GM12878 (cell line): ENCODE data around the gene ZNF610. TPM values are rescaled to one million over a fixed set of nuclear protein-coding genes. Genes with fewer than 3 reads are reported as not detected.

Experiments used
- ATAC-seq: fragments of 200-7000 bp; cut with Tn5 transposase; 3 replicates; pipeline ENCODE4 v1.9.1; 2020; ENCODE audit warnings: mild to moderate bottlenecking, moderate library complexity
- BruUV-seq: library from RNA; stranded (reverse); fragments of 400-500 nt; replicated peaks from 2 replicates; lab custom pipeline; 2021; lab: Mats Ljungman, UMichigan
- CTCF ChIA-PET: fragments of 300-600 bp; sonication (Branson Sonifier 250); formaldehyde crosslinking; extraction: SDS; loops from one replicate; lab custom pipeline; 2021; ENCODE audit warnings: inconsistent platforms; lab: Yijun Ruan, JAX
- POLR2A ChIA-PET: fragments of 350-600 bp; formaldehyde crosslinking; extraction: SDS; loops from one replicate; lab custom pipeline; 2021; ENCODE audit warnings: inconsistent platforms; lab: Charles Lee
- RAD21 ChIA-PET: fragments of 300-600 bp; sonication (Branson Sonifier 250); formaldehyde crosslinking; loops from one replicate; lab custom pipeline; 2023; ENCODE audit warnings: antibody characterized with exemption; ENCODE audit not compliant: unreplicated experiment; lab: Charles Lee
- SMC1A ChIA-PET: fragments of 300-600 bp; sonication (Branson Sonifier 250); formaldehyde crosslinking; loops from one replicate; lab custom pipeline; 2023; ENCODE audit not compliant: unreplicated experiment, uncharacterized antibody; lab: Charles Lee
- DNase-seq: peaks from one replicate; pipeline ENCODE4 v3.0.0-alpha.2; 2011; ENCODE audit warnings: low read depth, low spot score
- FAIRE-seq: peaks from 3 replicates; lab custom pipeline; 2011; peaks lifted over from hg19 to GRCh38; lab: Jason Lieb, UNC
- H2AFZ ChIP-seq: 2 replicates; pipeline ENCODE4 v1.6.0; 2011; ENCODE audit warnings: low read depth, low read length, control low read depth; ENCODE audit not compliant: control insufficient read depth
- H3K27ac ChIP-seq: 2 replicates; pipeline ENCODE4 v1.5.1; 2011; ENCODE audit warnings: control low read depth; ENCODE audit not compliant: control insufficient read depth, insufficient read depth
- H3K27me3 ChIP-seq, 2 experiments: replicated peaks in 1 of 2; 2 replicates each; pipeline versions ENCODE4 v1.6.0 to v1.6.1; 2011; ENCODE audit warnings: low read length in 1 of 2; ENCODE audit not compliant: control insufficient read depth in 2 of 2, insufficient read depth in 2 of 2
- H3K36me3 ChIP-seq, 2 experiments: 2 replicates each; pipeline ENCODE4 v1.5.1; 2011; ENCODE audit warnings: low read length in 1 of 2; ENCODE audit not compliant: control insufficient read depth in 2 of 2, insufficient read depth in 2 of 2
- H3K4me1 ChIP-seq: 2 replicates; pipeline ENCODE4 v1.6.1; 2011; ENCODE audit warnings: mild to moderate bottlenecking, low read length, moderate library complexity, mixed read lengths; ENCODE audit not compliant: control insufficient read depth, insufficient read depth
- H3K4me2 ChIP-seq: 2 replicates; pipeline ENCODE4 v1.6.0; 2011; ENCODE audit warnings: control low read depth; ENCODE audit not compliant: control insufficient read depth, insufficient read depth
- H3K4me3 ChIP-seq: fragments of 200-600 bp; sonication (generic); 2 replicates; pipeline ENCODE4 v1.5.1; 2016
- H3K79me2 ChIP-seq: 2 replicates; pipeline ENCODE4 v1.6.0; 2011; ENCODE audit warnings: low read length; ENCODE audit not compliant: control insufficient read depth, insufficient read depth
- H3K9ac ChIP-seq: 2 replicates; pipeline ENCODE4 v1.8.0; 2011; ENCODE audit warnings: low read length, control low read depth, mixed read lengths; ENCODE audit not compliant: control insufficient read depth, insufficient read depth
- H3K9me3 ChIP-seq: replicated peaks from 3 replicates; pipeline ENCODE4 v1.5.1; 2011; ENCODE audit warnings: mild to moderate bottlenecking, low read length; ENCODE audit not compliant: control insufficient read depth, insufficient read depth
- H4K20me1 ChIP-seq: 2 replicates; pipeline ENCODE4 v1.6.0; 2011; ENCODE audit not compliant: control insufficient read depth, insufficient read depth
- EED ChIP-seq: sonication (generic); IDR thresholded peaks from 2 replicates; pipeline ENCODE4 v1.6.1; 2016; ENCODE audit warnings: antibody characterized with exemption, low read depth
- HCFC1 ChIP-seq: fragments of 150-350 bp; IDR thresholded peaks from 2 replicates; pipeline ENCODE4 v1.6.1; 2014; ENCODE audit warnings: low read length
- ZNF274 ChIP-seq: IDR thresholded peaks from one replicate; pipeline ENCODE4 v1.8.0; 2011; ENCODE audit not compliant: insufficient read length, insufficient read depth
- WGBS: methylation state at CpG from one replicate; pipeline ENCODE4 v1.1.6; 2016; ENCODE audit warnings: low lambda C conversion rate; ENCODE audit not compliant: insufficient replicate concordance, insufficient coverage; ENCODE audit errors: missing lambda C conversion rate; 5-methylcytosine and 5-hydroxymethylcytosine counted together
- in situ Hi-C: fragments of 300-500 bp; cut with MboI; formaldehyde crosslinking; loops from 9 replicates; pipeline ENCODE4 v1.14.3; 2018; ENCODE audit warnings: mixed read lengths
- intact Hi-C: fragments of 100-400 bp; cut with micrococcal nuclease; formaldehyde crosslinking; loops from one replicate; pipeline ENCODE4 v1.14.2; 2022; ENCODE audit not compliant: unreplicated experiment
- polyA plus RNA-seq, 11 experiments: library from polyadenylated mRNA; depleted of rRNA in 4 of 11; unstranded in 6 of 11; stranded (reverse) in 5 of 11; fragments of >200 nt; fragmentation: Nextera tagmentation in 4 of 11; fragmentation: Illumina TruSeq in 1 of 11; extraction: Ambion mirVana in 4 of 11; extraction: Trizol in 1 of 11; gene quantifications; 1 replicate in 1 of 11; 2 replicates in 10 of 11; pipeline versions ENCODE4 v1.2.1 to v1.2.3, GENCODE V29; 2011 to 2016; ENCODE audit warnings: inconsistent platforms in 2 of 11, missing spikeins in 2 of 11, low read depth in 1 of 11
- total RNA-seq, 4 experiments: library from RNA; depleted of rRNA in 3 of 4; stranded (reverse); fragments of >200 nt in 3 of 4; fragmentation: Illumina TruSeq in 1 of 4; extraction: Trizol in 1 of 4; gene quantifications; 2 replicates each; pipeline versions ENCODE4 v1.2.1 to v1.2.3, GENCODE V29; 2013 to 2021
- TF ChIP-seq, protein P1 (sequence below): fragments of 450-650 bp; IDR thresholded peaks from 2 replicates; pipeline ENCODE4 v1.6.1; 2017; ENCODE audit warnings: mild to moderate bottlenecking, moderate library complexity

ZNF610 gene
- total and polyA plus RNA-seq, 10 of the 15 experiments (the other 5 are each of a cell fraction or from before 2014, with no cell fraction given): 0.11 to 1.2 (median 0.53) TPM

DNA sequence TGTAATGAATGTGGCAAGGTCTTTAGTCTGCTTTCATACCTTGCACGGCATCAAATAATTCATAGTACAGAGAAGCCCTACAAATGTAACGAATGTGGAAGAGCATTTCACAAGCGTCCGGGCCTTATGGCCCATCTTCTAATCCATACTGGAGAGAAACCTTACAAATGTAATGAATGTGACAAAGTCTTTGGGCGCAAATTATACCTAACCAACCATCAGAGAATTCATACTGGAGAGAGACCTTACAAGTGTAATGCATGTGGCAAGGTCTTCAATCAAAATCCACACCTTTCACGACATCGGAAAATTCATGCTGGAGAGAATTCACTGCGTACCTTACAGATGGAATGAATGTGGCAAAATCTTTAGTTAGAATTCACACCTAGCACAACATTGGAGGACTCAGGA lies 30.4 kb downstream of the ZNF610 start:
- SMC1A ChIA-PET: no interaction called here
- no peak for FAIRE-seq

More for the DNA sequence above, 30.4 kb downstream of the ZNF610 start:
- ATAC-seq (no peak), DNase-seq (no peak)
- TF ChIP-seq EED (no peak), ZNF274 (peak; percentile 23), HCFC1 (no peak)
- TF ChIP-seq, protein P1, sequence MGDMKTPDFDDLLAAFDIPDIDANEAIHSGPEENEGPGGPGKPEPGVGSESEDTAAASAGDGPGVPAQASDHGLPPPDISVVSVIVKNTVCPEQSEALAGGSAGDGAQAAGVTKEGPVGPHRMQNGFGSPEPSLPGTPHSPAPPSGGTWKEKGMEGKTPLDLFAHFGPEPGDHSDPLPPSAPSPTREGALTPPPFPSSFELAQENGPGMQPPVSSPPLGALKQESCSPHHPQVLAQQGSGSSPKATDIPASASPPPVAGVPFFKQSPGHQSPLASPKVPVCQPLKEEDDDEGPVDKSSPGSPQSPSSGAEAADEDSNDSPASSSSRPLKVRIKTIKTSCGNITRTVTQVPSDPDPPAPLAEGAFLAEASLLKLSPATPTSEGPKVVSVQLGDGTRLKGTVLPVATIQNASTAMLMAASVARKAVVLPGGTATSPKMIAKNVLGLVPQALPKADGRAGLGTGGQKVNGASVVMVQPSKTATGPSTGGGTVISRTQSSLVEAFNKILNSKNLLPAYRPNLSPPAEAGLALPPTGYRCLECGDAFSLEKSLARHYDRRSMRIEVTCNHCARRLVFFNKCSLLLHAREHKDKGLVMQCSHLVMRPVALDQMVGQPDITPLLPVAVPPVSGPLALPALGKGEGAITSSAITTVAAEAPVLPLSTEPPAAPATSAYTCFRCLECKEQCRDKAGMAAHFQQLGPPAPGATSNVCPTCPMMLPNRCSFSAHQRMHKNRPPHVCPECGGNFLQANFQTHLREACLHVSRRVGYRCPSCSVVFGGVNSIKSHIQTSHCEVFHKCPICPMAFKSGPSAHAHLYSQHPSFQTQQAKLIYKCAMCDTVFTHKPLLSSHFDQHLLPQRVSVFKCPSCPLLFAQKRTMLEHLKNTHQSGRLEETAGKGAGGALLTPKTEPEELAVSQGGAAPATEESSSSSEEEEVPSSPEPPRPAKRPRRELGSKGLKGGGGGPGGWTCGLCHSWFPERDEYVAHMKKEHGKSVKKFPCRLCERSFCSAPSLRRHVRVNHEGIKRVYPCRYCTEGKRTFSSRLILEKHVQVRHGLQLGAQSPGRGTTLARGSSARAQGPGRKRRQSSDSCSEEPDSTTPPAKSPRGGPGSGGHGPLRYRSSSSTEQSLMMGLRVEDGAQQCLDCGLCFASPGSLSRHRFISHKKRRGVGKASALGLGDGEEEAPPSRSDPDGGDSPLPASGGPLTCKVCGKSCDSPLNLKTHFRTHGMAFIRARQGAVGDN: no peak
- intact Hi-C loops (no loop called here), in situ Hi-C loops (no loop called here)
- Histone ChIP-seq H3K27me3 (no peaks in the 10 kb centered on the region), H3K9me3 (peaks cover 20% of the 10 kb centered on the region; the same call in 2 of the 3 replicates), H3K4me1 (no peaks in the 10 kb centered on the region), H2AFZ (no peak overlapping the region), H3K27ac (no peak overlapping the region), H3K4me3 (no peak overlapping the region), H3K36me3 (no peaks in the 10 kb centered on the region), H4K20me1 (no peaks in the 10 kb centered on the region), H3K79me2 (no peaks in the 10 kb centered on the region; the same call in 1 of the 2 replicates), H3K4me2 (no peak overlapping the region), H3K9ac (no peak overlapping the region)
- ChIA-PET POLR2A (no interaction called here), RAD21 (no interaction called here), CTCF (no interaction called here)
- 84% methylated on average over 8 of the region's 8 CpGs for WGBS
- no TSS peak for BruUV-seq
